Uterus (tissue), 4 donors: Measurements from ENCODE around the gene COL25A1. TPM values are rescaled to one million over a fixed set of nuclear protein-coding genes. Genes with fewer than 3 reads are reported as not detected.

Source experiments
- DNase-seq, 2 donors: peaks; one replicate each; pipeline ENCODE4 v3.0.0-alpha.2; 2019 to 2020
- H3K27ac ChIP-seq, 2 donors: fragments of 200-600 bp; sonication (generic); 1 replicate in 1 of 2; 2 replicates in 1 of 2; pipeline ENCODE4 v1.5.1; 2016 to 2018
- H3K27me3 ChIP-seq, 2 donors: fragments of 200-600 bp; sonication (generic); one replicate each; pipeline ENCODE4 v1.5.1; 2018 to 2019; ENCODE audit warnings: control low read depth in 1 of 2
- H3K36me3 ChIP-seq, 2 donors: fragments of 200-600 bp; sonication (generic); one replicate each; pipeline ENCODE4 v1.5.1; 2019; ENCODE audit warnings: control low read depth in 1 of 2
- H3K4me1 ChIP-seq, 2 donors: fragments of 200-600 bp; sonication (generic); one replicate each; pipeline ENCODE4 v1.5.1; 2018 to 2019; ENCODE audit warnings: control low read depth in 1 of 2
- H3K4me3 ChIP-seq, 2 donors: fragments of 200-600 bp; sonication (generic); 1 replicate in 1 of 2; 2 replicates in 1 of 2; pipeline ENCODE4 v1.5.1; 2018 to 2019; ENCODE audit warnings: mild to moderate bottlenecking in 1 of 2
- H3K9me3 ChIP-seq, 2 donors: fragments of 200-600 bp; sonication (generic); one replicate each; pipeline ENCODE4 v1.5.1; 2019; ENCODE audit warnings: control low read depth in 1 of 2
- CTCF ChIP-seq, 4 experiments: fragments of 200-600 bp in 2 of 4; fragments of 450-650 bp in 2 of 4; sonication (generic) in 2 of 4; IDR thresholded peaks; one replicate each; pipeline ENCODE4 v1.5.1; 2016 to 2019; ENCODE audit warnings: antibody characterized with exemption in 4 of 4, mild to moderate bottlenecking in 2 of 4, moderate library complexity in 1 of 4
- POLR2A ChIP-seq, 2 donors: fragments of 450-650 bp; IDR thresholded peaks; one replicate each; pipeline ENCODE4 v1.6.1; 2016; ENCODE audit warnings: antibody characterized with exemption in 2 of 2, mild to moderate bottlenecking in 1 of 2, moderate library complexity in 1 of 2
- intact Hi-C: fragments of 100-400 bp; cut with DNase I; formaldehyde crosslinking; loops from one replicate; pipeline ENCODE4 v1.15.1; 2023; ENCODE audit warnings: low total_unique reads
- total RNA-seq, 4 donors: library from RNA; depleted of rRNA in 3 of 4; stranded (reverse); fragments of >200 nt in 3 of 4; gene quantifications; one replicate each; pipeline versions ENCODE4 v1.1.0 to v1.2.4, GENCODE V29; 2014 to 2023
- donor health status: DM: yes; HTN: yes; CAD: no.

The COL25A1 gene
- total RNA-seq, 4 donors from 2014 or later, result 0.26 to 41.1 (median 1.8) TPM; not detected in 1

DNA sequence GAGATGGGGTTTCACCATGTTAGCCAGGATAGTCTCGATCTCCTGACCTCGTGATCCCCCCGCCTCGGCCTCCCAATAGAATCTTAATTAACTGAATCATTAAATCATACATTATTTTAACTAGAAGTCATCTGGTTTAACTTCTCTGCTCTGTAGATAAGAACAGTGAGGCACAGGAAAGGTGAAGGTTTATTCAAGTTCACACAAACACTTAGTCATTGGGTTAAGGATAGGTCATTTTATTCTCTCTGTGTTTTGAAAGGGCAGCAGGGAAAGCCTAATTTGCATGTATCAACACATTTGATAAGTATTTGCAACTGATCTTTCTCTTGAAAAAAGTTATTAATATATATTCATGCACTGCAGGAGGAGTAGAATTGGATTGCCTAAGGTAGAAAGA lies 538.5 kb downstream of the COL25A1 start:
- no peak for DNase-seq
- Histone ChIP-seq H3K4me3 (no peak overlapping the region), H3K9me3 (no peaks in the 10 kb centered on the region), H3K27me3 (peaks cover 0 to 13% of the 10 kb centered on the region in 2 donors), H3K36me3 (no peaks in the 10 kb centered on the region), H3K4me1 (no peaks in the 10 kb centered on the region), H3K27ac (no peak overlapping the region)
- TF ChIP-seq CTCF (IDR thresholded peaks at IDR 0.05), result no peak
- TF ChIP-seq POLR2A (IDR thresholded peaks at IDR 0.05), result no peak
- intact Hi-C loops, result no loop called here

- H3K27ac ChIP-seq, result no peak overlapping the region
- TF ChIP-seq CTCF (IDR thresholded peaks at IDR 0.05) (no peak), POLR2A (IDR thresholded peaks at IDR 0.05) (no peak)
- no peak for DNase-seq
- H3K9me3 ChIP-seq, result no peaks in the 10 kb centered on the region
- H3K4me3 ChIP-seq, result peak overlapping the region; percentile 35 to 47
- intact Hi-C loops, result no loop called here
- peaks cover 0 to 13% of the 10 kb centered on the region in 2 donors for H3K27me3 ChIP-seq
- H3K36me3 ChIP-seq, result no peaks in the 10 kb centered on the region
- H3K4me1 ChIP-seq, result no peaks in the 10 kb centered on the region
Measured at GRCh38 chr4:108763226-108763593, 539.2 kb downstream of the COL25A1 start.

GRCh38 chr4:108762559-108763225 lies 539.8 kb downstream of the COL25A1 start, which contains the start of gene ETNPPL:
TSS of gene ETNPPL (minus strand) at chr4:108763053. CDS start at chr4:108762898, 155 bp downstream.
- peak within 1 kb of the TSS; percentile 35 to 47 for H3K4me3 ChIP-seq
- no peaks in the 10 kb centered on the region for H3K4me1 ChIP-seq
- H3K27me3 ChIP-seq, result peaks cover 0 to 13% of the 10 kb centered on the region in 2 donors
- TF ChIP-seq CTCF (IDR thresholded peaks at IDR 0.05) (no peak), POLR2A (IDR thresholded peaks at IDR 0.05) (no peak)
- H3K9me3 ChIP-seq, result no peaks in the 10 kb centered on the region
- no peak within 1 kb of the TSS for H3K27ac ChIP-seq
- no peaks in the 10 kb centered on the region for H3K36me3 ChIP-seq
- DNase-seq, result no peak
- intact Hi-C loops, result no loop called here

Other genes starting within 250 kb of the COL25A1 start
- gene SEC24B, start 131.2 kb upstream of the COL25A1 start, total RNA-seq, result 10 to 100 TPM; 20.7 to 54.1 (median 30.1) TPM